ENCODE measurements around the gene WFIKKN1.
A peak's percentile ranks its signal among the peaks of the same experiment; 100 is the strongest.
"Not testable (repeated sequence)": the region's sequence is repeated elsewhere in the genome, so short reads cannot be mapped to it uniquely, and the experiment has no call there.

WFIKKN1 gene

DNA sequence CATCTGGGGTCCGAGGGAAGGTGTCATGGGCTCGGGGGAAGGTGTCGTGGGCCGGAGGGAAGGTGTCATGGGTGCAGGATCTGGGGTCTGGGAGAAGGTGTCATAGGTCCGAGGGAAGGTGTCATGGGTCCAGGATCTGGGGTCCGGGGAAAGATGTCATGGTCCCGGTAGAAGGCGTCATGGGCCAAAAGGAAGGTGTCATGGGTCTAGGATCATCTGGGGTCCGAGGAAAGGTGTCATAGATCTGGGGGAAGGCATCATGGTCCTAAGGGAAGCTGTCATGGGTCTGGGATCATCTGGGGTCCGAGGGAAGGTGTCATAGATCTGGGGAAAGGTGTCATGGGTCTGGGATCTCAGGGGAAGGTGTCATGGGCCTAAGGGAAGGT lies 40.0 kb upstream of the WFIKKN1 start:
- H3K9ac ChIP-seq (ENCODE audit: low read depth, low read length) = peak overlapping the region; percentile 71; the same call in 1 of the 2 replicates
- no peaks in the 10 kb centered on the region; the same call in 1 of the 2 replicates for H3K36me3 ChIP-seq (ENCODE audit: insufficient read depth, low read length)
- H3K9me3 ChIP-seq (ENCODE audit: control insufficient read depth, insufficient read depth, low read length) = no peaks in the 10 kb centered on the region
- no peaks in the 10 kb centered on the region for H3K4me1 ChIP-seq (ENCODE audit: insufficient read depth, low read length)

DNA sequence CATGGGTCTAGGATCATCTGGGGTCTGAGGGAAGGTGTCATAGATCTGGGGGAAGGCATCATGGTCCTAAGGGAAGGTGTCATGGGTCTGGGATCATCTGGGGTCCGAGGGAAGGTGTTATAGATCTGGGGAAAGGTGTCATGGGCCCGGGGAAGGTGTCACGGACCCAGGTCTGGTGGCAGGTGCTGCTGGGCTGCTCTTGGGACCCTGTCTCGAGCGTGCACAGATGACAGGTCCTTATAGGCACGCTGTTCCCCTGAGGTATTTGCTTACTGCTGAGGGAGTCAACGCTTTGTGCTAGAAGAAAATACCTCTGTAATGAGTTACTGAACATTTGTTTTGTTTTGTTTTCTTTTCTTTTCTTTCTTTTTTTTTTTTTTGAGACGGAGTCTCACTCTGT lies 39.6 kb upstream of the WFIKKN1 start:
- Histone ChIP-seq H3K4me1 (ENCODE audit: insufficient read depth, low read length) (no peaks in the 10 kb centered on the region), H3K9ac (ENCODE audit: low read depth, low read length) (no peak overlapping the region), H3K36me3 (ENCODE audit: insufficient read depth, low read length) (no peaks in the 10 kb centered on the region; the same call in 1 of the 2 replicates), H3K9me3 (ENCODE audit: control insufficient read depth, insufficient read depth, low read length) (no peaks in the 10 kb centered on the region)

DNA sequence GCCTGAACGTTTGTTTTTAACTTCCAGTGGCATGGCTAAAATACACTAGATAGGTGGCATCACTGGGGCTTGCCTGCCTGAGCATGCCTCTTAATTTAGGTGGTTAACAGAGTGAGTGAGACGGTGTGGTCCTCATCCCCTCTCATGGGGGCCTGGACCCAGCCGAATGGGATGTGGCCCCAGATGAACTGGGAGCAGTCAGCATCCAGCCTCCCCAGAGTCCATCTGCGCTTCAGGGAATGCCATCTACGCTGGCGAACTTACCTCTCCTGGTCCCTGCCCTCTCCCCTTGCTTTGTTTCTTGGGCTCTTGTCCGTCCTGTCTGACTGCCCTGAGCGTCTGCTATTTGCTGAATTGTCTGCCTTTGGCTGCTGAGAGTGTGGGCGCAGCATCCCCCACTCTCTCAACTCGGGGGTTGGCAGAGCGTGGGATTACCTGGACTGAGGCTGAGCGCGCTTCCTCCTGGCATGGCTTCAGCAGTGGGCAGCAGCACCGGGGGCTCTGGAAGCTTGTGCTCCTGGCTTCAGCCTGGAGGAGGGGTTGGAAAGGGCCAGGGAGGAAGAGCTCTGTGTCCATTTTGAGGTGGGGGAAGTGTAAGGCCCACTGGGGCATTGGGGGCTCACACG lies 38.8 kb upstream of the WFIKKN1 start:
- Histone ChIP-seq H3K9ac (ENCODE audit: low read depth, low read length) (no peak overlapping the region), H3K36me3 (ENCODE audit: insufficient read depth, low read length) (no peaks in the 10 kb centered on the region; the same call in 1 of the 2 replicates), H3K4me1 (ENCODE audit: insufficient read depth, low read length) (no peaks in the 10 kb centered on the region), H3K9me3 (ENCODE audit: control insufficient read depth, insufficient read depth, low read length) (no peaks in the 10 kb centered on the region)

- H3K9me3 ChIP-seq (ENCODE audit: control insufficient read depth, insufficient read depth, low read length) = no peaks in the 10 kb centered on the region
- no peaks in the 10 kb centered on the region; the same call in 1 of the 2 replicates for H3K36me3 ChIP-seq (ENCODE audit: insufficient read depth, low read length)
- no peaks in the 10 kb centered on the region for H3K4me1 ChIP-seq (ENCODE audit: insufficient read depth, low read length)
- no peak overlapping the region for H3K9ac ChIP-seq (ENCODE audit: low read depth, low read length)
These were observed 38.1 kb upstream of the WFIKKN1 start for GRCh38 chr16:592518-593306.

DNA sequence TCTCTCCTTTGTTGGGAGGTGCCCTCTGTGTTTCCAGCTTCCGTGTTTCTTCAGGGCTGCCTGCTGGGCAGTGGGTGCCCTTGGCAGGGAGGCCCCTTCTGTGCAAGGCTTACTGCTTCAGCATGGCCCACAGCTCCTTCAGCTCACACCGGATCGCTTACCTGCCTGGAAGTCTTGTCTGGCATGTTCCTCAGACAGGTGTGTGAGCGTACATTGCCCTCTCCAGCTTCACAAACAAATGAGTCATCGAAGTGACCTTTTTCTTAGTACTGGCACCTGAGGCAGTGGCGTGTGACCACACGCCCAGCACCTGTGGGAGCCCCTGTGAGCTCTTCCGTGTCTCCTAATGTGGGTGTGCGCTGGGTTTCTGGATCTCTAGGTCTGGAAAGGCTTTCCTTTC lies 37.4 kb upstream of the WFIKKN1 start:
- no peaks in the 10 kb centered on the region for H3K36me3 ChIP-seq (ENCODE audit: insufficient read depth, low read length)
- H3K4me1 ChIP-seq (ENCODE audit: insufficient read depth, low read length) = no peaks in the 10 kb centered on the region
- no peak overlapping the region for H3K9ac ChIP-seq (ENCODE audit: low read depth, low read length)
- H3K9me3 ChIP-seq (ENCODE audit: control insufficient read depth, insufficient read depth, low read length) = no peaks in the 10 kb centered on the region

DNA sequence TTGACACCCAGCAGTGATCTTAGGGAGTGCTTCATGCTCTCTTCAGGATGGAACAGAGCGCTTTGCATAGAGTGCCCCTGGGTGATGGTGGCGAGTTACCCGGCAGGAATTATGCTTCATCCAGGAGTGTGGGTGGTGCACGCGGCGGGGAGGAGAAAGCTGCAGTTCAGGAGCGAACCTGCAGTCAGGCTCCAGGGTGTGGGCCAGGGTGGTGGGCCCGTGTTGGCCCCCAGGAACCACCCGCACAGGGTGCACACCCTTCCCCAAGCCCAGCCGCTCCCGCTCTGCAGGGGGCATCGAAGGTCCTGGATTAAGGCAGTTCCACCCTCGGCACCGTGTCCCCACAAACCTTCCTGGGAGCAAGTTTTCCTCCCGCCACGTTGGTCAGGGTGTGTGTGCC lies 37.0 kb upstream of the WFIKKN1 start:
- H3K36me3 ChIP-seq (ENCODE audit: insufficient read depth, low read length) = no peaks in the 10 kb centered on the region
- no peak overlapping the region for H3K9ac ChIP-seq (ENCODE audit: low read depth, low read length)
- H3K4me1 ChIP-seq (ENCODE audit: insufficient read depth, low read length) = no peaks in the 10 kb centered on the region
- no peaks in the 10 kb centered on the region for H3K9me3 ChIP-seq (ENCODE audit: control insufficient read depth, insufficient read depth, low read length)

GRCh38 chr16:595094-595528 lies 35.7 kb upstream of the WFIKKN1 start:
- no peak overlapping the region for H3K9ac ChIP-seq (ENCODE audit: low read depth, low read length)
- H3K36me3 ChIP-seq (ENCODE audit: insufficient read depth, low read length) = no peaks in the 10 kb centered on the region
- no peaks in the 10 kb centered on the region for H3K9me3 ChIP-seq (ENCODE audit: control insufficient read depth, insufficient read depth, low read length)
- no peaks in the 10 kb centered on the region for H3K4me1 ChIP-seq (ENCODE audit: insufficient read depth, low read length)

DNA sequence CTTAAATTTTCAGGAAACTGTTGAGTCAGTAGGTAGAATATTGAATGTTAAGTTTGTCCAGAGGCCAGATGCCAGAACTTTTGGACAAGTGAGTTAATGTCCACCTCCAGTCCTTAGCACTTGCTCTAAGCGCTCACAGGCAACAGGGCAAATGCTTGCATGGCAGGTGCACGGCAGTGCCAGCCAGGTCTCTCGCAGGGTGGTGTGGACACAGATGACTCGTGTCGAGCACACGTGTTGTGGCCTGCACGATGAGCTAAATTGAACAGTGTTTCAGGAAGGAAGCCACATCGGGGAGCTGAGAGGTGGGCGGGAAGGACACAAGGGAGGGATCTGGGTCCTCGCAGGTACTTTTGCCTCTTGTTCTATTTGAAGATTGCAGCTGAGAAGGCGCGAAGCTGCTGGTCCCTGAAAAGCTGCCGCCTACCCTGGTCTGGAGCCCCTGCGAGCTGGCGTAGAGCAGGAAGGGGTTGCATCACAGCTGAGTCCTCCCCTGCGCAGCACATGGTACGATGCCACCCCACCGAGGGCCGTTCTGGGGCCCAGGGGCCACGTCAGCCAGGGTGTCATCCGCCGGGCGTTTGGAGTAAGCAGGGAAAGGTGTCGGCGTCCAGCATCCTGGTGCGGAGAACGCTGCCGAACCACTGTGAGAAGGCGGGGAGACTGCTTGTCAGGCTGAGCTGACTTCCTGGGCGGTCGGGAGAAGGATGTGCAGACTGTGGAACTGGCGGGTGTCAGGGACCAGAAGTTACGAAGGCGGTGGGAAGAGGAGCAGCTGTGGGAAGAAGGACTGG lies 34.6 kb upstream of the WFIKKN1 start:
- Histone ChIP-seq H3K36me3 (ENCODE audit: insufficient read depth, low read length) (no peaks in the 10 kb centered on the region), H3K9ac (ENCODE audit: low read depth, low read length) (no peak overlapping the region), H3K9me3 (ENCODE audit: control insufficient read depth, insufficient read depth, low read length) (no peaks in the 10 kb centered on the region), H3K4me1 (ENCODE audit: insufficient read depth, low read length) (no peaks in the 10 kb centered on the region)

GRCh38 chr16:596736-597060 lies 34.1 kb upstream of the WFIKKN1 start:
- Histone ChIP-seq H3K9ac (ENCODE audit: low read depth, low read length) (no peak overlapping the region), H3K4me1 (ENCODE audit: insufficient read depth, low read length) (no peaks in the 10 kb centered on the region), H3K9me3 (ENCODE audit: control insufficient read depth, insufficient read depth, low read length) (no peaks in the 10 kb centered on the region)

DNA sequence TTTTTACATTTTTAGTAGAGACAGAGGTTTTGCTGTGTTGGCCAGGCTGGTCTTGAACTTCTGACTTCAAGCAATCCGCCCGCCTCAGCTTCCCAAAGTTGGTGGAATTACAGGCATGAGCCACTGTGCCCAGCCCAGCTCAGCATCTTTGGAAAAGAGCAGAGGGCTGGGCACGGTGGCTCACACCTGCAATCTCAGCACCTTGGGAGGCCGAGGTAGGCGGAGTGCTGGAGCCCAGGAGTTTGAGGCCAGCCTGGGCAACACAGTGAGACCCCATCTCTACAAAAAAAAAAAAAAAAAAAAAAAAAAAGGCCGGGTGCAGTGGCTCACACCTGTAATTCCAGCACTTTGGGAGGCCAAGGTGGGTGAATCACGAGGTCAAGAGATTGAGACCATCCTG lies 33.1 kb upstream of the WFIKKN1 start:
- H3K9me3 ChIP-seq (ENCODE audit: control insufficient read depth, insufficient read depth, low read length); H3K36me3 ChIP-seq (ENCODE audit: insufficient read depth, low read length); H3K4me1 ChIP-seq (ENCODE audit: insufficient read depth, low read length); H3K9ac ChIP-seq (ENCODE audit: low read depth, low read length): not testable (repeated sequence)

More at GRCh38 chr16:596736-597060, 34.1 kb upstream of the WFIKKN1 start:
- no peaks in the 10 kb centered on the region for H3K36me3 ChIP-seq (ENCODE audit: insufficient read depth, low read length)

- H3K4me1 ChIP-seq (ENCODE audit: insufficient read depth, low read length) = no peaks in the 10 kb centered on the region
- H3K36me3 ChIP-seq (ENCODE audit: insufficient read depth, low read length) = no peaks in the 10 kb centered on the region
- H3K9ac ChIP-seq (ENCODE audit: low read depth, low read length) = no peak overlapping the region
- no peaks in the 10 kb centered on the region for H3K9me3 ChIP-seq (ENCODE audit: control insufficient read depth, insufficient read depth, low read length)
These were observed 31.7 kb upstream of the WFIKKN1 start for GRCh38 chr16:598823-599739.

DNA sequence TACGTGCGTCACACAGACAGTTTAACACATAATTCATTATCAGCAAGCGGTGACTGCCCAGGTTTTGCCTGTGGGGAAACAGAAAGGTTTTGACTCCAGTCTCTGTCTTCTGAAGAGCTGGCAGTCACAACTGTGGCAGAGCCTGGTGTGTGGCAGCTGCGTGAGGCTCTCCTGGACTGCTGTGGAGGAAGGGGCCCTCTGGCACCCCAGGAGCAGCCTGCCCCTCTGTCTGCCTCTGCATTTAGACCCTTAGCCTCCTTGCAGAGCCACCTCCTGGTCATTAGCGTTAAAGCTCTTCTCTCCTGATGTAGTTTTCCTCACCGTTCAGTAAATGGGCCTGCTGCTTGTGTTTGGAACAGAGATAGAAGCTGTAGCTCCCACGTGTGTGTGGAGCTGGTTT lies 30.0 kb upstream of the WFIKKN1 start:
- Histone ChIP-seq H3K9ac (ENCODE audit: low read depth, low read length) (no peak overlapping the region), H3K9me3 (ENCODE audit: control insufficient read depth, insufficient read depth, low read length) (no peaks in the 10 kb centered on the region; the same call in 1 of the 2 replicates), H3K36me3 (ENCODE audit: insufficient read depth, low read length) (no peaks in the 10 kb centered on the region), H3K4me1 (ENCODE audit: insufficient read depth, low read length) (no peaks in the 10 kb centered on the region)

GRCh38 chr16:603933-604332 lies 26.9 kb upstream of the WFIKKN1 start:
- Histone ChIP-seq H3K9me3 (ENCODE audit: control insufficient read depth, insufficient read depth, low read length) (no peaks in the 10 kb centered on the region; the same call in 1 of the 2 replicates), H3K4me1 (ENCODE audit: insufficient read depth, low read length) (no peaks in the 10 kb centered on the region), H3K9ac (ENCODE audit: low read depth, low read length) (no peak overlapping the region), H3K36me3 (ENCODE audit: insufficient read depth, low read length) (no peaks in the 10 kb centered on the region)

All from ES-I3 (cell line).